ENCODE data around the gene KIF20B.
"Not testable (repeated sequence)": the region's sequence is repeated elsewhere in the genome, so short reads cannot be mapped to it uniquely, and the experiment has no call there.

Gene KIF20B

GRCh38 chr10:89783406-89783805 is 82.0 kb downstream of the KIF20B start:
- no peak for DNase-seq (ENCODE audit: low read depth in 2 of 2)

- no peak for DNase-seq (ENCODE audit: low read depth in 2 of 2)
Observed at GRCh38 chr10:89785095-89785494, 83.7 kb downstream of the KIF20B start.

GRCh38 chr10:89789188-89789877 is 87.9 kb downstream of the KIF20B start:
- no peak for DNase-seq (ENCODE audit: low read depth in 2 of 2)

- DNase-seq (ENCODE audit: low read depth in 2 of 2) = no peak
Observed at GRCh38 chr10:89792187-89792586, 90.8 kb downstream of the KIF20B start.

GRCh38 chr10:89793649-89794254 is 92.4 kb downstream of the KIF20B start:
- peak in 1 of 2 donors; percentile 35 for DNase-seq (ENCODE audit: low read depth in 2 of 2)

GRCh38 chr10:89795840-89796239 is 94.5 kb downstream of the KIF20B start:
- DNase-seq (ENCODE audit: low read depth in 2 of 2) = no peak

- DNase-seq (ENCODE audit: low read depth in 2 of 2) = no peak
Observed at GRCh38 chr10:89798092-89798491, 96.7 kb downstream of the KIF20B start.

- no peak for DNase-seq (ENCODE audit: low read depth in 2 of 2)
Observed at GRCh38 chr10:89799573-89799972, 98.2 kb downstream of the KIF20B start.

GRCh38 chr10:89805599-89806013 is 104.2 kb downstream of the KIF20B start:
- DNase-seq (ENCODE audit: low read depth in 2 of 2) = peak; percentile 21 to 55

GRCh38 chr10:89808842-89809241 is 107.5 kb downstream of the KIF20B start:
- no peak for DNase-seq (ENCODE audit: low read depth in 2 of 2)

- DNase-seq (ENCODE audit: low read depth in 2 of 2) = no peak
Observed at GRCh38 chr10:89809766-89810165, 108.4 kb downstream of the KIF20B start.

GRCh38 chr10:89810908-89811525 is 109.6 kb downstream of the KIF20B start:
- DNase-seq (ENCODE audit: low read depth in 2 of 2) = no peak

GRCh38 chr10:89813546-89813945 is 112.2 kb downstream of the KIF20B start:
- DNase-seq (ENCODE audit: low read depth in 2 of 2) = no peak

GRCh38 chr10:89814278-89814677 is 112.9 kb downstream of the KIF20B start:
- DNase-seq (ENCODE audit: low read depth in 2 of 2) = no peak

GRCh38 chr10:89815049-89815853 is 113.9 kb downstream of the KIF20B start:
- DNase-seq (ENCODE audit: low read depth in 2 of 2) = no peak

GRCh38 chr10:89819008-89819407 is 117.6 kb downstream of the KIF20B start:
- not testable (repeated sequence) for DNase-seq (ENCODE audit: low read depth in 2 of 2)

Data from activated CD4-positive, alpha-beta T cell treated with anti-CD3 and anti-CD28 coated beads for 24 hours (primary cell).